ENCODE results near the gene KSR2.
"Not testable (repeated sequence)": the region's sequence is repeated elsewhere in the genome, so short reads cannot be mapped to it uniquely, and the experiment has no call there.

Gene KSR2

GRCh38 chr12:117818400-117818799 lies 150.4 kb downstream of the KSR2 start:
- no peak for DNase-seq

- DNase-seq: no peak
Observed at GRCh38 chr12:117809509-117809908, 159.3 kb downstream of the KSR2 start.

GRCh38 chr12:117807946-117808345 lies 160.8 kb downstream of the KSR2 start:
- no peak for DNase-seq

GRCh38 chr12:117807355-117807754 lies 161.4 kb downstream of the KSR2 start:
- DNase-seq: no peak

GRCh38 chr12:117805865-117806264 lies 162.9 kb downstream of the KSR2 start:
- DNase-seq: no peak

GRCh38 chr12:117803001-117803400 lies 165.8 kb downstream of the KSR2 start:
- no peak for DNase-seq

- DNase-seq: not testable (repeated sequence)
Observed at GRCh38 chr12:117800711-117801110, 168.1 kb downstream of the KSR2 start.

GRCh38 chr12:117797202-117797601 lies 171.6 kb downstream of the KSR2 start:
- no peak for DNase-seq

GRCh38 chr12:117792877-117793424 lies 175.8 kb downstream of the KSR2 start:
- DNase-seq: no peak

- no peak for DNase-seq
Observed at GRCh38 chr12:117792471-117792870, 176.3 kb downstream of the KSR2 start.

GRCh38 chr12:117790948-117791347 lies 177.8 kb downstream of the KSR2 start:
- DNase-seq: no peak

GRCh38 chr12:117790198-117790597 lies 178.6 kb downstream of the KSR2 start:
- no peak for DNase-seq

- no peak for DNase-seq
Observed at GRCh38 chr12:117789195-117789912, 179.4 kb downstream of the KSR2 start.

- DNase-seq: no peak
Observed at GRCh38 chr12:117778656-117779055, 190.1 kb downstream of the KSR2 start.

GRCh38 chr12:117774941-117775775 lies 193.6 kb downstream of the KSR2 start:
- no peak for DNase-seq

- no peak for DNase-seq
Observed at GRCh38 chr12:117768860-117769259, 199.9 kb downstream of the KSR2 start.

GRCh38 chr12:117766008-117766407 lies 202.8 kb downstream of the KSR2 start:
- no peak for DNase-seq

- no peak for DNase-seq
Observed at GRCh38 chr12:117762143-117762542, 206.6 kb downstream of the KSR2 start.

- no peak for DNase-seq
Observed at GRCh38 chr12:117761528-117762100, 207.2 kb downstream of the KSR2 start.

- DNase-seq: no peak
Observed at GRCh38 chr12:117760990-117761389, 207.8 kb downstream of the KSR2 start.

GRCh38 chr12:117750657-117751056 lies 218.1 kb downstream of the KSR2 start:
- DNase-seq: no peak

GRCh38 chr12:117749431-117749830 lies 219.4 kb downstream of the KSR2 start:
- no peak for DNase-seq

- not testable (repeated sequence) for DNase-seq
Observed at GRCh38 chr12:117746358-117746757, 222.4 kb downstream of the KSR2 start.

- DNase-seq: no peak
Observed at GRCh38 chr12:117744418-117744817, 224.4 kb downstream of the KSR2 start.

All from activated CD8-positive, alpha-beta memory T cell treated with anti-CD3 and anti-CD28 coated beads for 24 hours (primary cell).